ENCODE measurements around the gene SEMA5B.

Gene SEMA5B

GRCh38 chr3:122919291-122919610 is 108.3 kb downstream of the SEMA5B start:
- Histone ChIP-seq H3K27me3 (ENCODE audit: control insufficient read depth, insufficient read depth, low read length) (peaks cover 35% of the 10 kb centered on the region), H3K4me1 (ENCODE audit: control insufficient read depth, insufficient read depth, low read length) (no peaks in the 10 kb centered on the region), H3K9me3 (ENCODE audit: control insufficient read depth, low read length) (no peaks in the 10 kb centered on the region), H3K4me3 (ENCODE audit: low read length) (no peak overlapping the region), H3K36me3 (ENCODE audit: control insufficient read depth, insufficient read depth, low read length) (no peaks in the 10 kb centered on the region), H3K9ac (ENCODE audit: low read length) (no peak overlapping the region)

DNA sequence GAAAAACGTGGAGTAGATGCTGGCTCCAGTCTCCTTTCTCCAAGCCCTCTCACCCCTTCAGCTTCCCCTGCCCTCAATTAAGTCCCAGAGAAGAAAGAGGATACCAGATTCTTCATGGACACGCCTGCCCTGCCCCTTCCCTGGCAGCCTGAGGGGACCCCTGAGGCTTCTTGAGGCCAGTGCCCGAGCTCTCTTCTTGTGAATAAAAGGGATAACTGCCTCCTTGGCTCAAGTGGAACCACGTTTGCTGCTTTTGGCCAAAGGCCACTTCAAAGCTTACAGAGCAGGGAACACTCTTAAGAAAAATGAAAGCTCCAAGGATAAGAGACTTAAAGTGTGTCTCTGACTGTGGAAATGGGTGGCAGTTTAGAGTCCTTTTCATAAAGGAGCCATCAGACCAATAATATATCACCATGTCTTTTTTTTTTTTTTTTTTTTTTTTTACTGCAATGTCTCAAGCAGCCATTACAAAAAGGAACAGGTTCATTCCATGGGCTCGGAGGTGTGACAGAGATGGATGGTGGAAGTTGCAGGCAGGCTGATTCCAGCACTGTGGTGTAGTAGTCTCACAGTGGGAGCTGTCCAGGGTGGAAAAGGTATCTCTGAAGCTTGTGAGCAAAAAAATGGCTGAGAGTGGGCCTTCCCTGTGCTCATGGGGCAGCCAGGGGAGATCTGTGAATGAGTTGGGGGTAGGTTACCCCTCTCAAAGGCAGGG is 108.8 kb downstream of the SEMA5B start:
- no peaks in the 10 kb centered on the region for H3K4me1 ChIP-seq (ENCODE audit: control insufficient read depth, insufficient read depth, low read length)
- H3K9me3 ChIP-seq (ENCODE audit: control insufficient read depth, low read length) = no peaks in the 10 kb centered on the region
- H3K36me3 ChIP-seq (ENCODE audit: control insufficient read depth, insufficient read depth, low read length) = no peaks in the 10 kb centered on the region
- H3K9ac ChIP-seq (ENCODE audit: low read length) = no peak overlapping the region
- peaks cover 35% of the 10 kb centered on the region for H3K27me3 ChIP-seq (ENCODE audit: control insufficient read depth, insufficient read depth, low read length)
- H3K4me3 ChIP-seq (ENCODE audit: low read length) = no peak overlapping the region

GRCh38 chr3:122917412-122917811 is 110.2 kb downstream of the SEMA5B start:
- Histone ChIP-seq H3K4me3 (ENCODE audit: low read length) (no peak overlapping the region), H3K4me1 (ENCODE audit: control insufficient read depth, insufficient read depth, low read length) (no peaks in the 10 kb centered on the region), H3K9me3 (ENCODE audit: control insufficient read depth, low read length) (no peaks in the 10 kb centered on the region), H3K27me3 (ENCODE audit: control insufficient read depth, insufficient read depth, low read length) (peaks cover 37% of the 10 kb centered on the region), H3K9ac (ENCODE audit: low read length) (no peak overlapping the region), H3K36me3 (ENCODE audit: control insufficient read depth, insufficient read depth, low read length) (no peaks in the 10 kb centered on the region)

- no peak overlapping the region for H3K9ac ChIP-seq (ENCODE audit: low read length)
- H3K4me3 ChIP-seq (ENCODE audit: low read length) = no peak overlapping the region
- no peaks in the 10 kb centered on the region for H3K4me1 ChIP-seq (ENCODE audit: control insufficient read depth, insufficient read depth, low read length)
- no peaks in the 10 kb centered on the region for H3K9me3 ChIP-seq (ENCODE audit: control insufficient read depth, low read length)
- no peaks in the 10 kb centered on the region for H3K36me3 ChIP-seq (ENCODE audit: control insufficient read depth, insufficient read depth, low read length)
- H3K27me3 ChIP-seq (ENCODE audit: control insufficient read depth, insufficient read depth, low read length) = peaks cover 37% of the 10 kb centered on the region
These were observed 111.0 kb downstream of the SEMA5B start for GRCh38 chr3:122916580-122916979.

DNA sequence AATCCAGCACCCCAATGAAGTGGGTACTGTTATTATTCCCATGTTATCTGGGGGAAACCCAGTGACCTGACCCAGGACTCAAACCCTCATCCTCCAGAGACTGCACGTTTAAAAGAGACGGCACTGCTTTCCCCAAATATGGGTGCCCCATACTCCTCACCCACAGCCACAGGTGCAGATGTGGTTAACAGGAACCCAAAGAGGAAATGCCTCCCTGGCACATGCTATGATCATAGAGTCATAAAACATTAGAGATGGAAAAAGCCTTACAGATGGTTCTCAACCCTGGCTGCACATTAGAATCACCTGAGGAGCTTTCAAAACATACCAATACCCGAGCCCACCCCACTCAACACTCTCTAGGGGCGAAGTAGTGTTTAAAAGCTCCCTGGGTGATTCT is 111.5 kb downstream of the SEMA5B start:
- Histone ChIP-seq H3K9ac (ENCODE audit: low read length) (no peak overlapping the region), H3K4me1 (ENCODE audit: control insufficient read depth, insufficient read depth, low read length) (no peaks in the 10 kb centered on the region), H3K4me3 (ENCODE audit: low read length) (no peak overlapping the region), H3K36me3 (ENCODE audit: control insufficient read depth, insufficient read depth, low read length) (no peaks in the 10 kb centered on the region), H3K27me3 (ENCODE audit: control insufficient read depth, insufficient read depth, low read length) (peaks cover 34% of the 10 kb centered on the region), H3K9me3 (ENCODE audit: control insufficient read depth, low read length) (no peaks in the 10 kb centered on the region)

DNA sequence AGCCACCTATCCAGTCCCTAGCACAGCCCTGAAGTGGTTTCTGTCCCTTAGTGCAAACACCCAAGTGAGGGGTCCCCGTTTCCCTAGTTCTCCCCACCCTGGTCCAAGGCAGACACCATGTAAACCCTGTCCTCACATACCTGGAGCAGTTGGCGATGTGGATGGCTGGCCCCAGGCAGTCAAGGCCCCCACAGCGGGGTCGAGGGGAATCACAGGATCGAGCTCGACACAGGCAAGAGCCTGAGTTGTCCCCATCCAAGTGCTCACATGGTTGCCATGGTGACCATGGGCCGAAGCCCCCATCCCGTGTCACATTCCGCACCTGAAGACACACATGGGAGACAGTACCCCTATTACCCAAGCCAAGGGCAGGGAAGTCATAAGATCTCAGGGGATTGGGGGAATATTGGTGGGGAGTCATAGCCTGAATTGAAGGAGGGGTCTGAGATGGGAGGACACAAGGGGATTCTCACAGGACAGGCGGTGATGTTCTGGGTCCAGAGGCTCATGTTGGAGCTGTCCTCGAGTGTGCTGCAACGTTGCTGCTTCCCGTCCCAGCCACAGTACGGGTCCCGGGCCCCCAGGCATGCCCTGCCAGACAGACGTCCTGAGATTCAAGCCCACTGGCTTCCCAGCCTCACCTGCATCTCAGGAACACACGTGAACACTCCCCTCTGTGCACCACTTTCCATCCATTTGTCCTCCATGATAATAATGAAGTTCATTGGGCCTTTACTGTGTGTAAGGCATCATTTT is 112.1 kb downstream of the SEMA5B start:
- H3K9me3 ChIP-seq (ENCODE audit: control insufficient read depth, low read length) = no peaks in the 10 kb centered on the region
- H3K4me1 ChIP-seq (ENCODE audit: control insufficient read depth, insufficient read depth, low read length) = no peaks in the 10 kb centered on the region
- no peaks in the 10 kb centered on the region for H3K36me3 ChIP-seq (ENCODE audit: control insufficient read depth, insufficient read depth, low read length)
- H3K27me3 ChIP-seq (ENCODE audit: control insufficient read depth, insufficient read depth, low read length) = peaks cover 34% of the 10 kb centered on the region
- H3K9ac ChIP-seq (ENCODE audit: low read length) = no peak overlapping the region
- H3K4me3 ChIP-seq (ENCODE audit: low read length) = no peak overlapping the region

DNA sequence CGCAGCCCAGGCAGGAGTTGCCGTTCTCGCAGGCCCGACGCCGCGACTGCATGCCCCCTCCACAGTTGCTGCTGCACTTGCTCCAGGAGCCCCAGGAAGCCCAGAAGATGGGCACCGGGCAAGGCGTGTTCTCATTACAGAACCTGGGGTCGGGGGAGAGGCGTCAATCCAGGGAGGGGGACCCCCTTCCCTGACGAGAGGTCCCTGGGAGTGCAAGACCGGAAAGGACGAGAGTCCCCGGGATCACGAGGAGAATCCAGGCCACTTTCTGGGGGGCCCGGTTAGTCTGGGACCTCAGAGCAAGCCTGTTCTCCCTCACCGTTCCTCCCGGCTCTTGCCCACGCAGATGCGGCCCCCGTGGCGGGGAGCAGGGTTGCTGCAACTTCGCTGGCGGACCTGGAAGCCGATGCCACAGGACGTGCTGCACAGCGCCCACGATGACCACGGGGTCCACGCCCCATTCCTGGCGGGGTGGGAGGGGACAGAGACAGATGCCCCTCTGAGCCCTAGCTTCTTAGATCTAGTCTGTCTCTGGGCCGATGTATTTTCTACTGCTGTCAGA is 113.9 kb downstream of the SEMA5B start:
- Histone ChIP-seq H3K9me3 (ENCODE audit: control insufficient read depth, low read length) (no peaks in the 10 kb centered on the region), H3K36me3 (ENCODE audit: control insufficient read depth, insufficient read depth, low read length) (no peaks in the 10 kb centered on the region), H3K4me1 (ENCODE audit: control insufficient read depth, insufficient read depth, low read length) (no peaks in the 10 kb centered on the region), H3K27me3 (ENCODE audit: control insufficient read depth, insufficient read depth, low read length) (peaks cover 26% of the 10 kb centered on the region), H3K9ac (ENCODE audit: low read length) (no peak overlapping the region), H3K4me3 (ENCODE audit: low read length) (no peak overlapping the region)

DNA sequence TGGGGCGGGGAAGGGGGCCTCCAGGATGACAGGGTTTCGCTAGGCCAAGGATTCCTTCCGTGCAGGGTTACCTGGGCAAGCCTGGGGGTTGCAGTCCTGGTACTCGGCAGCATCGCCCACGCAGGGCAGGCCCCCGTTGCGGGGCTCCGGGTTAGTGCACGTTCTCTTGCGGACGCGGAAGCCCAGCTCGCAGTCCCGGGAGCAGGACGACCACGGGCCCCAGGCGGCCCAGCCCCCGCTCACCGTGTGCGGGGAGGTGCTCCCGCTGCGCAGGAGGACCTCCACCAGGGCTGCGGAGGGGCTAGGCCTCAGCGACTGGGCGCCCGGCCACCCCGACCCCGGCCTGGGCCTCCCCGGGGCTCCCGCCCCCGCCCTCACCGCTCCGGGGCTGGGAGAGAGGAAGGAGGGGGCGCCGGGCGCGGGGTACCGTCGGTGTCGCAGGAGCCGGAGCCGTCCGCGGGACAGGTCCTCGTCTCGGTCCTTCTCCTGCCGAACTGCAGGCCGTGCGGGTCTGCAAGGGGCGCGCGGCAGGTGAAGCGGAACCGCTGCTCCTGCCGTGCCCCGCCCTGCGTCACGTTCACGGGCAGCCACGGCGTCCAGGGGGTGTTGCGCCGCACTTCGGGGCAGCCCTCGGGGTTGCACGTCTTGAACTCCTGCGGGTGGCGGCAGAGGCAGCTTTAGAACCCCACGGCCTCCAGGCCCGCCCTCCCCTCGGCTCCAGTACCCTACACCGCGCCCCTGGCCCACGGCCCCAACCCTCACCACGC is 114.6 kb downstream of the SEMA5B start:
- Histone ChIP-seq H3K9ac (ENCODE audit: low read length) (no peak overlapping the region), H3K4me3 (ENCODE audit: low read length) (no peak overlapping the region), H3K9me3 (ENCODE audit: control insufficient read depth, low read length) (no peaks in the 10 kb centered on the region), H3K27me3 (ENCODE audit: control insufficient read depth, insufficient read depth, low read length) (peaks cover 22% of the 10 kb centered on the region), H3K4me1 (ENCODE audit: control insufficient read depth, insufficient read depth, low read length) (no peaks in the 10 kb centered on the region), H3K36me3 (ENCODE audit: control insufficient read depth, insufficient read depth, low read length) (no peaks in the 10 kb centered on the region)

DNA sequence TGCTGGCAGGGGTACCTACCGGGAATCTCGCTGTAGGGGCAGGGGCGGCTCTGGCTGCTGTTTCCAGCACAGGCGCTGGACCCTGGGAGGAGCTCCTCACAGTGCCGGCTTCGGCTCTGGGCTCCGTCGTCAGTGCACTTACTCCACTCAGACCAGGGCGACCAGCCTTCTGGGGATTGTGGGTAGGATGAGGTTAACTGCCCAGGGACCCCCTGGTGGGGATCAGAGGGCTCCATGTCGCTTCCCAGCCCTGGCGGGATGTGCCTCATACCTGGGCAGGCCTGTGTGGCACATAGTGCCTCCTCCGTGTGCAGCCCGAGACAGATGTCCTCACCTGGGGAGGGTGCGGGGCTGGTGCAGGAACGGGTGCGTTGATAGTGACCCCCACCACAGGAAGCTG is 115.7 kb downstream of the SEMA5B start:
- Histone ChIP-seq H3K9me3 (ENCODE audit: control insufficient read depth, low read length) (no peaks in the 10 kb centered on the region), H3K4me3 (ENCODE audit: low read length) (no peak overlapping the region), H3K27me3 (ENCODE audit: control insufficient read depth, insufficient read depth, low read length) (peaks cover 22% of the 10 kb centered on the region), H3K36me3 (ENCODE audit: control insufficient read depth, insufficient read depth, low read length) (no peaks in the 10 kb centered on the region), H3K4me1 (ENCODE audit: control insufficient read depth, insufficient read depth, low read length) (no peaks in the 10 kb centered on the region), H3K9ac (ENCODE audit: low read length) (no peak overlapping the region)

DNA sequence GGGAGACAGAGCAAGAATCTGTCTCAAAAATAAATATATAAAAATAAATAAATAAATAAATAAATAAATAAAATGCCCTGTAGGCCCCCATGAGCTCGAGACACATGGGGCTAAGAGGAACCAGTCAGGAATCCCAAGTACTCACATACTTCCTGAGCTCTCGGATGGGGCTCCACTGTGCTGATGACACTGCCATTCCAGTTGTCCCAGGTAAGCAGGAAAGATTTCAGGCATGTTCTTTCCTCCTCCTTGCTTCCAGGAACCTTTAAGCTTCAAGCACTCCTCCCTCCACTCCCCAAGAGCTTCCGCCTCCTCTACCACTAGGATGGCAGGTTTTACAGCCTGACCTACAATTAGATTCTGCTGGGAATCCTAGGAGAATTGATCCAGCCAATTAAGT is 119.3 kb downstream of the SEMA5B start:
- Histone ChIP-seq H3K27me3 (ENCODE audit: control insufficient read depth, insufficient read depth, low read length) (peaks cover 22% of the 10 kb centered on the region), H3K4me3 (ENCODE audit: low read length) (no peak overlapping the region), H3K4me1 (ENCODE audit: control insufficient read depth, insufficient read depth, low read length) (no peaks in the 10 kb centered on the region), H3K36me3 (ENCODE audit: control insufficient read depth, insufficient read depth, low read length) (no peaks in the 10 kb centered on the region), H3K9me3 (ENCODE audit: control insufficient read depth, low read length) (no peaks in the 10 kb centered on the region), H3K9ac (ENCODE audit: low read length) (no peak overlapping the region)

DNA sequence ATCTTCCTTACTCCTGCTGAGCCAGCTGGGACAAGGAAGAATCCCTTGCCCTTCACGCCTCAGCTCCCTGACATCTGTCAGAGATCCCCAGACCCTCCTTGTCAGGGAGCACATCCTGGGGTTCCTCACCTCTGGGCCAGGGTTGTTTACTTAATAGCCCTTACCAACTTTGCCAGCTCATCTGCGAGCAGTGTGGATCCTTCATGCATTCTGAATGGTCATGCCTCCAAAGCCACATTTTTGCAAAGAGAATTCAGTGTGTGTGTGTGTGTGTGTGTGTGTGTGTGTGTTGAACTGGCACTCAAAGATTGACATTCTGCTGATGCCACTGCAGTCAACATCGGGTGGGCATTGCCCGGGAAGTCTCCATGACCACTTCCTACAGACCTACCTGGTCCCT is 120.1 kb downstream of the SEMA5B start:
- peaks cover 15% of the 10 kb centered on the region for H3K27me3 ChIP-seq (ENCODE audit: control insufficient read depth, insufficient read depth, low read length)
- no peaks in the 10 kb centered on the region for H3K4me1 ChIP-seq (ENCODE audit: control insufficient read depth, insufficient read depth, low read length)
- H3K9ac ChIP-seq (ENCODE audit: low read length) = no peak overlapping the region
- no peak overlapping the region for H3K4me3 ChIP-seq (ENCODE audit: low read length)
- no peaks in the 10 kb centered on the region for H3K9me3 ChIP-seq (ENCODE audit: control insufficient read depth, low read length)
- no peaks in the 10 kb centered on the region for H3K36me3 ChIP-seq (ENCODE audit: control insufficient read depth, insufficient read depth, low read length)

- Histone ChIP-seq H3K4me3 (ENCODE audit: low read length) (no peak overlapping the region), H3K9ac (ENCODE audit: low read length) (no peak overlapping the region), H3K9me3 (ENCODE audit: control insufficient read depth, low read length) (no peaks in the 10 kb centered on the region), H3K36me3 (ENCODE audit: control insufficient read depth, insufficient read depth, low read length) (no peaks in the 10 kb centered on the region), H3K4me1 (ENCODE audit: control insufficient read depth, insufficient read depth, low read length) (no peaks in the 10 kb centered on the region), H3K27me3 (ENCODE audit: control insufficient read depth, insufficient read depth, low read length) (peaks cover 5% of the 10 kb centered on the region)
These were observed 124.4 kb downstream of the SEMA5B start for GRCh38 chr3:122903171-122903570.
